Activated T-helper 1 cell treated with anti-CD3 and anti-CD28 coated beads, Interleukin-2, amount 50 U/mL, for 16 hours (primary cell): ENCODE measurements around the gene TOR3A.
"Not testable (repeated sequence)": the region's sequence is repeated elsewhere in the genome, so short reads cannot be mapped to it uniquely, and the experiment has no call there.

ENCODE experiments used
- DNase-seq, 2 donors: peaks; one replicate each; pipeline ENCODE4 v3.0.0-alpha.2; 2020; ENCODE audit warnings: low read depth in 1 of 2, low spot score in 1 of 2

Gene TOR3A

GRCh38 chr1:179107706-179108629 lies 26.1 kb downstream of the TOR3A start:
- no peak for DNase-seq

- DNase-seq, result no peak
Measured at GRCh38 chr1:179108644-179109043, 26.8 kb downstream of the TOR3A start.

GRCh38 chr1:179115181-179115580 lies 33.3 kb downstream of the TOR3A start:
- no peak for DNase-seq

GRCh38 chr1:179119513-179119912 lies 37.6 kb downstream of the TOR3A start:
- DNase-seq, result no peak

GRCh38 chr1:179120736-179121135 lies 38.9 kb downstream of the TOR3A start:
- DNase-seq, result no peak

- DNase-seq, result no peak
Measured at GRCh38 chr1:179121159-179121938, 39.5 kb downstream of the TOR3A start.

- DNase-seq, result no peak
Measured at GRCh38 chr1:179124873-179125272, 43.0 kb downstream of the TOR3A start.

- no peak for DNase-seq
Measured at GRCh38 chr1:179126338-179127060, 44.6 kb downstream of the TOR3A start.

GRCh38 chr1:179127163-179127895 lies 45.5 kb downstream of the TOR3A start:
- DNase-seq, result no peak

- no peak for DNase-seq
Measured at GRCh38 chr1:179128520-179128919, 46.6 kb downstream of the TOR3A start.

- no peak for DNase-seq
Measured at GRCh38 chr1:179129702-179130473, 48.0 kb downstream of the TOR3A start.

GRCh38 chr1:179135168-179135567 lies 53.3 kb downstream of the TOR3A start:
- DNase-seq, result not testable (repeated sequence)

- not testable (repeated sequence) for DNase-seq
Measured at GRCh38 chr1:179135707-179136106, 53.8 kb downstream of the TOR3A start.

GRCh38 chr1:179137617-179138255 lies 55.9 kb downstream of the TOR3A start:
- no peak for DNase-seq

- not testable (repeated sequence) for DNase-seq
Measured at GRCh38 chr1:179138755-179139154, 56.9 kb downstream of the TOR3A start.

GRCh38 chr1:179141592-179142251 lies 59.9 kb downstream of the TOR3A start:
- DNase-seq, result no peak

- DNase-seq, result no peak
Measured at GRCh38 chr1:179142889-179143299, 61.0 kb downstream of the TOR3A start.

GRCh38 chr1:179143322-179143721 lies 61.5 kb downstream of the TOR3A start:
- no peak for DNase-seq

- no peak for DNase-seq
Measured at GRCh38 chr1:179144626-179145025, 62.8 kb downstream of the TOR3A start.
